Kidney epithelial cell (primary cell): ENCODE measurements around the gene OLFM4. TPM values are rescaled to one million over a fixed set of nuclear protein-coding genes. Genes with fewer than 3 reads are reported as not detected.

ENCODE experiments used
- DNase-seq: peaks from one replicate; pipeline ENCODE4 v3.0.0-alpha.2; 2010; ENCODE audit warnings: low read depth
- H3K27me3 ChIP-seq: 2 replicates; pipeline ENCODE4 v1.6.0; 2011; ENCODE audit warnings: low read length; ENCODE audit not compliant: control insufficient read depth, insufficient read depth
- H3K36me3 ChIP-seq: 2 replicates; pipeline ENCODE4 v1.5.1; 2011; ENCODE audit warnings: low read length; ENCODE audit not compliant: control insufficient read depth, insufficient read depth
- H3K4me3 ChIP-seq: 2 replicates; pipeline ENCODE4 v1.5.1; 2011; ENCODE audit warnings: low read depth, mild to moderate bottlenecking, control low read depth, low read length
- CTCF ChIP-seq: IDR thresholded peaks from 2 replicates; pipeline ENCODE4 v1.5.1; 2011; ENCODE audit warnings: mild to moderate bottlenecking, moderate library complexity, low read length, control low read depth, inconsistent platforms; ENCODE audit not compliant: insufficient read depth, poor library complexity, severe bottlenecking
- total RNA-seq: library from RNA; depleted of rRNA; stranded (reverse); fragments of >200 nt; gene quantifications from 2 replicates; pipeline ENCODE4 v1.2.3, GENCODE V29; 2015

OLFM4 gene
- total RNA-seq, 1 donor from 2014 or later: 0.21 TPM

GRCh38 chr13:53045189-53045588 is 16.6 kb downstream of the OLFM4 start:
- no peak for DNase-seq
- Histone ChIP-seq H3K4me3 (no peak overlapping the region), H3K36me3 (no peaks in the 10 kb centered on the region), H3K27me3 (no peaks in the 10 kb centered on the region)
- no peak for TF ChIP-seq CTCF

- no peak for DNase-seq
- TF ChIP-seq CTCF: no peak
- H3K4me3 ChIP-seq: no peak overlapping the region
- no peaks in the 10 kb centered on the region for H3K36me3 ChIP-seq
- H3K27me3 ChIP-seq: no peaks in the 10 kb centered on the region
Observed at GRCh38 chr13:53048880-53049279, 20.3 kb downstream of the OLFM4 start.

GRCh38 chr13:53050151-53050550 is 21.5 kb downstream of the OLFM4 start:
- no peaks in the 10 kb centered on the region for H3K27me3 ChIP-seq
- H3K4me3 ChIP-seq: no peak overlapping the region
- H3K36me3 ChIP-seq: no peaks in the 10 kb centered on the region
- DNase-seq: no peak
- TF ChIP-seq CTCF: no peak

- Histone ChIP-seq H3K4me3 (no peak overlapping the region), H3K27me3 (no peaks in the 10 kb centered on the region), H3K36me3 (no peaks in the 10 kb centered on the region)
- no peak for DNase-seq
- TF ChIP-seq CTCF: no peak
Observed at GRCh38 chr13:53052675-53053074, 24.1 kb downstream of the OLFM4 start.

- no peak for DNase-seq
- no peaks in the 10 kb centered on the region for H3K27me3 ChIP-seq
- TF ChIP-seq CTCF: no peak
Observed at GRCh38 chr13:53054569-53054968, 26.0 kb downstream of the OLFM4 start.

GRCh38 chr13:53058065-53058679 is 29.6 kb downstream of the OLFM4 start:
- no peak for DNase-seq
- H3K4me3 ChIP-seq: no peak overlapping the region
- TF ChIP-seq CTCF: no peak
- no peaks in the 10 kb centered on the region for H3K27me3 ChIP-seq
- H3K36me3 ChIP-seq: no peaks in the 10 kb centered on the region

More at GRCh38 chr13:53054569-53054968, 26.0 kb downstream of the OLFM4 start:
- Histone ChIP-seq H3K4me3 (no peak overlapping the region), H3K36me3 (no peaks in the 10 kb centered on the region)
